Activated naive CD4-positive, alpha-beta T cell treated with anti-CD3 and anti-CD28 coated beads for 36 hours (primary cell): Measurements from ENCODE around the gene ACTL8. TPM values are rescaled to one million over a fixed set of nuclear protein-coding genes. Genes with fewer than 3 reads are reported as not detected.

Experiments used
- CTCF ChIA-PET: fragments of 350-600 bp; sonication (Branson Sonifier 250); formaldehyde crosslinking; loops from one replicate; lab custom pipeline; 2021; ENCODE audit warnings: antibody characterized with exemption; lab: Charles Lee
- DNase-seq: peaks from one replicate; pipeline ENCODE4 v3.0.0-alpha.2; 2020
- H3K27ac Mint-ChIP-seq: one replicate; pipeline ENCODE4 v1.8.0; 2021; ENCODE audit warnings: mild to moderate bottlenecking, mixed read lengths
- H3K27me3 Mint-ChIP-seq: one replicate; pipeline ENCODE4 v1.8.0; 2021; ENCODE audit warnings: low read depth, mixed read lengths
- H3K36me3 Mint-ChIP-seq: one replicate; pipeline ENCODE4 v1.8.0; 2021; ENCODE audit warnings: low read depth, mixed read lengths
- H3K4me1 Mint-ChIP-seq: one replicate; pipeline ENCODE4 v1.8.0; 2021; ENCODE audit warnings: low read depth, mixed read lengths
- H3K4me3 Mint-ChIP-seq: one replicate; pipeline ENCODE4 v1.8.0; 2021; ENCODE audit warnings: mild to moderate bottlenecking, moderate library complexity, mixed read lengths
- H3K9me3 Mint-ChIP-seq: one replicate; pipeline ENCODE4 v1.8.0; 2021; ENCODE audit warnings: mixed read lengths
- intact Hi-C: fragments of 100-400 bp; cut with micrococcal nuclease; formaldehyde crosslinking; loops from one replicate; pipeline ENCODE4 v1.15.1; 2023
- total RNA-seq, 2 experiments: library from RNA; stranded (reverse); gene quantifications; one replicate each; pipeline ENCODE4 v1.2.3, GENCODE V29; 2021

ACTL8 gene
- total RNA-seq, 2 experiments from 2014 or later, result 0.12 TPM; not detected in 1

GRCh38 chr1:17846341-17846740 lies 91.2 kb downstream of the ACTL8 start:
- no peaks in the 10 kb centered on the region for H3K36me3 Mint-ChIP-seq
- peaks cover 20% of the 10 kb centered on the region for H3K27me3 Mint-ChIP-seq
- CTCF ChIA-PET, result no interaction called here
- intact Hi-C loops, result no loop called here
- H3K27ac Mint-ChIP-seq, result no peak overlapping the region
- H3K4me1 Mint-ChIP-seq, result no peaks in the 10 kb centered on the region
- no peak overlapping the region for H3K4me3 Mint-ChIP-seq
- no peak for DNase-seq
- H3K9me3 Mint-ChIP-seq, result peaks cover 2% of the 10 kb centered on the region

GRCh38 chr1:17847111-17847510 lies 92.0 kb downstream of the ACTL8 start:
- intact Hi-C loops, result no loop called here
- no peak overlapping the region for H3K27ac Mint-ChIP-seq
- no peak overlapping the region for H3K4me3 Mint-ChIP-seq
- H3K27me3 Mint-ChIP-seq, result peaks cover 20% of the 10 kb centered on the region
- no peaks in the 10 kb centered on the region for H3K4me1 Mint-ChIP-seq
- CTCF ChIA-PET, result no interaction called here
- DNase-seq, result no peak
- H3K36me3 Mint-ChIP-seq, result no peaks in the 10 kb centered on the region
- peaks cover 2% of the 10 kb centered on the region for H3K9me3 Mint-ChIP-seq

GRCh38 chr1:17849216-17849615 lies 94.1 kb downstream of the ACTL8 start:
- peaks cover 7% of the 10 kb centered on the region for H3K27me3 Mint-ChIP-seq
- no peak overlapping the region for H3K27ac Mint-ChIP-seq
- H3K9me3 Mint-ChIP-seq, result peaks cover 2% of the 10 kb centered on the region
- no peaks in the 10 kb centered on the region for H3K4me1 Mint-ChIP-seq
- CTCF ChIA-PET, result no interaction called here
- H3K4me3 Mint-ChIP-seq, result no peak overlapping the region
- intact Hi-C loops, result no loop called here
- H3K36me3 Mint-ChIP-seq, result no peaks in the 10 kb centered on the region
- DNase-seq, result no peak

- no peak overlapping the region for H3K27ac Mint-ChIP-seq
- H3K36me3 Mint-ChIP-seq, result no peaks in the 10 kb centered on the region
- H3K4me3 Mint-ChIP-seq, result no peak overlapping the region
- intact Hi-C loops, result no loop called here
- no peaks in the 10 kb centered on the region for H3K4me1 Mint-ChIP-seq
- peaks cover 7% of the 10 kb centered on the region for H3K27me3 Mint-ChIP-seq
- no peak for DNase-seq
- CTCF ChIA-PET, result no interaction called here
- H3K9me3 Mint-ChIP-seq, result peaks cover 2% of the 10 kb centered on the region
Measured at GRCh38 chr1:17851056-17851455, 95.9 kb downstream of the ACTL8 start.

- CTCF ChIA-PET, result no interaction called here
- intact Hi-C loops, result no loop called here
- peaks cover 2% of the 10 kb centered on the region for H3K9me3 Mint-ChIP-seq
- no peaks in the 10 kb centered on the region for H3K4me1 Mint-ChIP-seq
- H3K27me3 Mint-ChIP-seq, result peaks cover 7% of the 10 kb centered on the region
- no peak overlapping the region for H3K27ac Mint-ChIP-seq
- no peak for DNase-seq
- no peaks in the 10 kb centered on the region for H3K36me3 Mint-ChIP-seq
- no peak overlapping the region for H3K4me3 Mint-ChIP-seq
Measured at GRCh38 chr1:17852383-17852782, 97.2 kb downstream of the ACTL8 start.

GRCh38 chr1:17853241-17853935 lies 98.3 kb downstream of the ACTL8 start:
- Mint-ChIP-seq H3K36me3 (no peaks in the 10 kb centered on the region), H3K4me3 (no peak overlapping the region), H3K27ac (no peak overlapping the region), H3K27me3 (no peaks in the 10 kb centered on the region), H3K4me1 (no peaks in the 10 kb centered on the region), H3K9me3 (peaks cover 2% of the 10 kb centered on the region)
- DNase-seq, result no peak
- CTCF ChIA-PET, result no interaction called here
- intact Hi-C loops, result no loop called here

- DNase-seq, result no peak
- CTCF ChIA-PET, result no interaction called here
- Mint-ChIP-seq H3K27me3 (peaks cover 3% of the 10 kb centered on the region), H3K27ac (no peak overlapping the region), H3K9me3 (no peaks in the 10 kb centered on the region), H3K36me3 (no peaks in the 10 kb centered on the region), H3K4me3 (no peak overlapping the region), H3K4me1 (no peaks in the 10 kb centered on the region)
- intact Hi-C loops, result no loop called here
Measured at GRCh38 chr1:17856496-17857108, 101.5 kb downstream of the ACTL8 start.

GRCh38 chr1:17857109-17857499 lies 102.0 kb downstream of the ACTL8 start:
- no peak for DNase-seq
- peaks cover 5% of the 10 kb centered on the region for H3K27me3 Mint-ChIP-seq
- no peak overlapping the region for H3K4me3 Mint-ChIP-seq
- no peaks in the 10 kb centered on the region for H3K9me3 Mint-ChIP-seq
- no peaks in the 10 kb centered on the region for H3K4me1 Mint-ChIP-seq
- no peak overlapping the region for H3K27ac Mint-ChIP-seq
- intact Hi-C loops, result no loop called here
- CTCF ChIA-PET, result no interaction called here
- no peaks in the 10 kb centered on the region for H3K36me3 Mint-ChIP-seq

- DNase-seq, result no peak
- Mint-ChIP-seq H3K27ac (no peak overlapping the region), H3K27me3 (peaks cover 6% of the 10 kb centered on the region), H3K9me3 (no peaks in the 10 kb centered on the region), H3K4me3 (no peak overlapping the region), H3K36me3 (no peaks in the 10 kb centered on the region), H3K4me1 (no peaks in the 10 kb centered on the region)
- CTCF ChIA-PET, result no interaction called here
- intact Hi-C loops, result no loop called here
Measured at GRCh38 chr1:17857996-17858395, 102.9 kb downstream of the ACTL8 start.

GRCh38 chr1:17860812-17861211 lies 105.7 kb downstream of the ACTL8 start:
- CTCF ChIA-PET, result no interaction called here
- Mint-ChIP-seq H3K9me3 (no peaks in the 10 kb centered on the region), H3K4me1 (no peaks in the 10 kb centered on the region), H3K27me3 (peaks cover 6% of the 10 kb centered on the region), H3K27ac (no peak overlapping the region), H3K36me3 (no peaks in the 10 kb centered on the region), H3K4me3 (no peak overlapping the region)
- intact Hi-C loops, result no loop called here
- DNase-seq, result no peak

- H3K4me3 Mint-ChIP-seq, result no peak overlapping the region
- CTCF ChIA-PET, result no interaction called here
- intact Hi-C loops, result no loop called here
- DNase-seq, result no peak
- no peak overlapping the region for H3K27ac Mint-ChIP-seq
- H3K9me3 Mint-ChIP-seq, result no peaks in the 10 kb centered on the region
- no peaks in the 10 kb centered on the region for H3K4me1 Mint-ChIP-seq
- H3K36me3 Mint-ChIP-seq, result no peaks in the 10 kb centered on the region
- peaks cover 6% of the 10 kb centered on the region for H3K27me3 Mint-ChIP-seq
Measured at GRCh38 chr1:17861685-17862084, 106.6 kb downstream of the ACTL8 start.

- H3K36me3 Mint-ChIP-seq, result no peaks in the 10 kb centered on the region
- H3K4me3 Mint-ChIP-seq, result no peak overlapping the region
- intact Hi-C loops, result no loop called here
- CTCF ChIA-PET, result no interaction called here
- no peaks in the 10 kb centered on the region for H3K9me3 Mint-ChIP-seq
- H3K4me1 Mint-ChIP-seq, result no peaks in the 10 kb centered on the region
- no peak for DNase-seq
- H3K27ac Mint-ChIP-seq, result no peak overlapping the region
- H3K27me3 Mint-ChIP-seq, result peaks cover 6% of the 10 kb centered on the region
Measured at GRCh38 chr1:17862121-17862520, 107.0 kb downstream of the ACTL8 start.
